ENCODE results near the gene PRSS2.

DNA sequence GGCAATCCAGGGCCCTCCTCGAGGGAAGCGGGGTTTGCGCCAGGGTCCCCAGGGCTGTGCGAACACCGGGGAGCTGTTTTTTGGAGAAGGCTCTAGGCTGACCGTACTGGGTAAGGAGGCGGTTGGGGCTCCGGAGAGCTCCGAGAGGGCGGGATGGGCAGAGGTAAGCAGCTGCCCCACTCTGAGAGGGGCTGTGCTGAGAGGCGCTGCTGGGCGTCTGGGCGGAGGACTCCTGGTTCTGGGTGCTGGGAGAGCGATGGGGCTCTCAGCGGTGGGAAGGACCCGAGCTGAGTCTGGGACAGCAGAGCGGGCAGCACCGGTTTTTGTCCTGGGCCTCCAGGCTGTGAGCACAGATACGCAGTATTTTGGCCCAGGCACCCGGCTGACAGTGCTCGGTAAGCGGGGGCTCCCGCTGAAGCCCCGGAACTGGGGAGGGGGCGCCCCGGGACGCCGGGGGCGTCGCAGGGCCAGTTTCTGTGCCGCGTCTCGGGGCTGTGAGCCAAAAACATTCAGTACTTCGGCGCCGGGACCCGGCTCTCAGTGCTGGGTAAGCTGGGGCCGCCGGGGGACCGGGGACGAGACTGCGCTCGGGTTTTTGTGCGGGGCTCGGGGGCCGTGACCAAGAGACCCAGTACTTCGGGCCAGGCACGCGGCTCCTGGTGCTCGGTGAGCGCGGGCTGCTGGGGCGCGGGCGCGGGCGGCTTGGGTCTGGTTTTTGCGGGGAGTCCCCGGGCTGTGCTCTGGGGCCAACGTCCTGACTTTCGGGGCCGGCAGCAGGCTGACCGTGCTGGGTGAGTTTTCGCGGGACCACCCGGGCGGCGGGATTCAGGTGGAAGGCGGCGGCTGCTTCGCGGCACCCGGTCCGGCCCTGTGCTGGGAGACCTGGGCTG, 26.0 kb downstream of the PRSS2 start:
- TF ChIP-seq, protein P1, sequence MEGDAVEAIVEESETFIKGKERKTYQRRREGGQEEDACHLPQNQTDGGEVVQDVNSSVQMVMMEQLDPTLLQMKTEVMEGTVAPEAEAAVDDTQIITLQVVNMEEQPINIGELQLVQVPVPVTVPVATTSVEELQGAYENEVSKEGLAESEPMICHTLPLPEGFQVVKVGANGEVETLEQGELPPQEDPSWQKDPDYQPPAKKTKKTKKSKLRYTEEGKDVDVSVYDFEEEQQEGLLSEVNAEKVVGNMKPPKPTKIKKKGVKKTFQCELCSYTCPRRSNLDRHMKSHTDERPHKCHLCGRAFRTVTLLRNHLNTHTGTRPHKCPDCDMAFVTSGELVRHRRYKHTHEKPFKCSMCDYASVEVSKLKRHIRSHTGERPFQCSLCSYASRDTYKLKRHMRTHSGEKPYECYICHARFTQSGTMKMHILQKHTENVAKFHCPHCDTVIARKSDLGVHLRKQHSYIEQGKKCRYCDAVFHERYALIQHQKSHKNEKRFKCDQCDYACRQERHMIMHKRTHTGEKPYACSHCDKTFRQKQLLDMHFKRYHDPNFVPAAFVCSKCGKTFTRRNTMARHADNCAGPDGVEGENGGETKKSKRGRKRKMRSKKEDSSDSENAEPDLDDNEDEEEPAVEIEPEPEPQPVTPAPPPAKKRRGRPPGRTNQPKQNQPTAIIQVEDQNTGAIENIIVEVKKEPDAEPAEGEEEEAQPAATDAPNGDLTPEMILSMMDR (conservative IDR thresholded peaks at IDR 0.05; ENCODE audit: low read depth, low read length), result no peak
- TF ChIP-seq EZH2 (IDR thresholded peaks at IDR 0.05; ENCODE audit: low read length, unreplicated experiment), result no peak
